Dendritic cell treated with granulocyte-macrophage colony-stimulating factor and Interleukin-4, amounts not matched to agents 40 ng/mL and 50 ng/mL, for 4 days (primary cell): ENCODE results near the gene PIGZ.

ENCODE experiments used
- H3K27ac Mint-ChIP-seq: one replicate; pipeline ENCODE4 v1.8.0; 2022; ENCODE audit warnings: mild to moderate bottlenecking, mixed read lengths
- H3K27me3 Mint-ChIP-seq: one replicate; pipeline ENCODE4 v1.8.0; 2022; ENCODE audit warnings: mild to moderate bottlenecking, mixed read lengths
- H3K36me3 Mint-ChIP-seq: one replicate; pipeline ENCODE4 v1.8.0; 2022; ENCODE audit warnings: low read depth, mixed read lengths
- H3K4me1 Mint-ChIP-seq: one replicate; pipeline ENCODE4 v1.8.0; 2022; ENCODE audit warnings: low read depth, mixed read lengths
- H3K4me3 Mint-ChIP-seq: one replicate; pipeline ENCODE4 v1.8.0; 2022; ENCODE audit warnings: mild to moderate bottlenecking, moderate library complexity, mixed read lengths
- H3K9me3 Mint-ChIP-seq: one replicate; pipeline ENCODE4 v1.8.0; 2022; ENCODE audit warnings: mixed read lengths
- intact Hi-C: fragments of 100-400 bp; cut with micrococcal nuclease; formaldehyde crosslinking; loops from one replicate; pipeline ENCODE4 v1.15.0; 2022

PIGZ gene

GRCh38 chr3:196979545-196979944, 10.9 kb upstream of the PIGZ start:
- Mint-ChIP-seq H3K9me3 (peaks cover 19% of the 10 kb centered on the region), H3K36me3 (no peaks in the 10 kb centered on the region), H3K27me3 (peaks cover 7% of the 10 kb centered on the region), H3K4me3 (no peak overlapping the region), H3K27ac (no peak overlapping the region), H3K4me1 (no peaks in the 10 kb centered on the region)
- intact Hi-C loops: no loop called here

GRCh38 chr3:196976941-196977340, 8.3 kb upstream of the PIGZ start:
- intact Hi-C loops: no loop called here
- Mint-ChIP-seq H3K27ac (no peak overlapping the region), H3K27me3 (no peaks in the 10 kb centered on the region), H3K4me1 (no peaks in the 10 kb centered on the region), H3K9me3 (peaks cover 6% of the 10 kb centered on the region), H3K4me3 (no peak overlapping the region), H3K36me3 (no peaks in the 10 kb centered on the region)

GRCh38 chr3:196975349-196975748, 6.7 kb upstream of the PIGZ start:
- peaks cover 7% of the 10 kb centered on the region for H3K27me3 Mint-ChIP-seq
- no peak overlapping the region for H3K4me3 Mint-ChIP-seq
- intact Hi-C loops: no loop called here
- H3K27ac Mint-ChIP-seq: no peak overlapping the region
- H3K36me3 Mint-ChIP-seq: no peaks in the 10 kb centered on the region
- peaks cover 3% of the 10 kb centered on the region for H3K4me1 Mint-ChIP-seq
- H3K9me3 Mint-ChIP-seq: no peaks in the 10 kb centered on the region

- peaks cover 8% of the 10 kb centered on the region for H3K4me1 Mint-ChIP-seq
- intact Hi-C loops: no loop called here
- no peaks in the 10 kb centered on the region for H3K9me3 Mint-ChIP-seq
- peaks cover 12% of the 10 kb centered on the region for H3K27me3 Mint-ChIP-seq
- no peak overlapping the region for H3K27ac Mint-ChIP-seq
- no peaks in the 10 kb centered on the region for H3K36me3 Mint-ChIP-seq
- H3K4me3 Mint-ChIP-seq: no peak overlapping the region
Measured at GRCh38 chr3:196974661-196975060, 6.0 kb upstream of the PIGZ start.

- Mint-ChIP-seq H3K27me3 (peaks cover 15% of the 10 kb centered on the region), H3K4me1 (peaks cover 26% of the 10 kb centered on the region), H3K27ac (no peak overlapping the region), H3K36me3 (peaks cover 21% of the 10 kb centered on the region), H3K4me3 (no peak overlapping the region), H3K9me3 (peaks cover 2% of the 10 kb centered on the region)
- intact Hi-C loops: no loop called here
Measured at GRCh38 chr3:196971094-196971698, 2.6 kb upstream of the PIGZ start.

GRCh38 chr3:196970547-196971093, 2.0 kb upstream of the PIGZ start:
- Mint-ChIP-seq H3K36me3 (peaks cover 27% of the 10 kb centered on the region), H3K4me1 (peaks cover 27% of the 10 kb centered on the region), H3K27ac (peak overlapping the region; percentile 75), H3K4me3 (peak overlapping the region; percentile 46), H3K27me3 (peaks cover 15% of the 10 kb centered on the region), H3K9me3 (peaks cover 8% of the 10 kb centered on the region)
- intact Hi-C loops: no loop called here

GRCh38 chr3:196969660-196970546, 1.3 kb upstream of the PIGZ start:
- peaks cover 34% of the 10 kb centered on the region for H3K36me3 Mint-ChIP-seq
- intact Hi-C loops: loop anchor here (2.0 kb wide), 1 partner anchor 27 kb away; the partner anchor contains the start of gene NCBP2
- peaks cover 34% of the 10 kb centered on the region for H3K4me1 Mint-ChIP-seq
- peak overlapping the region; percentile 46 for H3K4me3 Mint-ChIP-seq
- peaks cover 15% of the 10 kb centered on the region for H3K27me3 Mint-ChIP-seq
- peaks cover 14% of the 10 kb centered on the region for H3K9me3 Mint-ChIP-seq
- H3K27ac Mint-ChIP-seq: peak overlapping the region; percentile 75

- H3K9me3 Mint-ChIP-seq: peaks cover 14% of the 10 kb centered on the region
- H3K27ac Mint-ChIP-seq: peak overlapping the region; percentile 83
Measured at GRCh38 chr3:196969134-196969659, 564 bp upstream of the PIGZ start.

GRCh38 chr3:196967412-196968232, 1.0 kb downstream of the PIGZ start:
- intact Hi-C loops: loop anchor here (2.0 kb wide), 1 partner anchor 25 kb away; the partner anchor contains the start of gene NCBP2
- H3K36me3 Mint-ChIP-seq: peaks cover 36% of the 10 kb centered on the region
- peaks cover 38% of the 10 kb centered on the region for H3K4me1 Mint-ChIP-seq
- no peak overlapping the region for H3K27ac Mint-ChIP-seq
- peaks cover 15% of the 10 kb centered on the region for H3K27me3 Mint-ChIP-seq
- peaks cover 14% of the 10 kb centered on the region for H3K9me3 Mint-ChIP-seq
- H3K4me3 Mint-ChIP-seq: peak overlapping the region; percentile 75

More at GRCh38 chr3:196969134-196969659, 564 bp upstream of the PIGZ start:
- peaks cover 15% of the 10 kb centered on the region for H3K27me3 Mint-ChIP-seq
- peaks cover 38% of the 10 kb centered on the region for H3K4me1 Mint-ChIP-seq
- peaks cover 36% of the 10 kb centered on the region for H3K36me3 Mint-ChIP-seq
- H3K4me3 Mint-ChIP-seq: peak overlapping the region; percentile 83
- intact Hi-C loops: loop anchor here (2.0 kb wide), 1 partner anchor 26 kb away; the partner anchor contains the start of gene NCBP2

- Mint-ChIP-seq H3K27me3 (peaks cover 15% of the 10 kb centered on the region), H3K36me3 (peaks cover 36% of the 10 kb centered on the region), H3K9me3 (peaks cover 14% of the 10 kb centered on the region), H3K4me1 (peaks cover 38% of the 10 kb centered on the region), H3K4me3 (no peak overlapping the region), H3K27ac (no peak overlapping the region)
- intact Hi-C loops: no loop called here
Measured at GRCh38 chr3:196966526-196967401, 1.9 kb downstream of the PIGZ start.

- Mint-ChIP-seq H3K4me1 (peaks cover 38% of the 10 kb centered on the region), H3K36me3 (peaks cover 36% of the 10 kb centered on the region), H3K27ac (no peak overlapping the region), H3K4me3 (no peak overlapping the region), H3K9me3 (peaks cover 14% of the 10 kb centered on the region), H3K27me3 (peaks cover 12% of the 10 kb centered on the region)
- intact Hi-C loops: no loop called here
Measured at GRCh38 chr3:196965804-196966173, 2.8 kb downstream of the PIGZ start.

GRCh38 chr3:196965112-196965803, 3.4 kb downstream of the PIGZ start:
- intact Hi-C loops: no loop called here
- peaks cover 34% of the 10 kb centered on the region for H3K4me1 Mint-ChIP-seq
- no peak overlapping the region for H3K27ac Mint-ChIP-seq
- no peak overlapping the region for H3K4me3 Mint-ChIP-seq
- peaks cover 7% of the 10 kb centered on the region for H3K27me3 Mint-ChIP-seq
- H3K36me3 Mint-ChIP-seq: peaks cover 36% of the 10 kb centered on the region
- peaks cover 14% of the 10 kb centered on the region for H3K9me3 Mint-ChIP-seq
